ENCODE measurements around the gene SH2B3.
A peak's percentile ranks its signal among the peaks of the same experiment; 100 is the strongest.
"Not testable (repeated sequence)": the region's sequence is repeated elsewhere in the genome, so short reads cannot be mapped to it uniquely, and the experiment has no call there.

Gene SH2B3

DNA sequence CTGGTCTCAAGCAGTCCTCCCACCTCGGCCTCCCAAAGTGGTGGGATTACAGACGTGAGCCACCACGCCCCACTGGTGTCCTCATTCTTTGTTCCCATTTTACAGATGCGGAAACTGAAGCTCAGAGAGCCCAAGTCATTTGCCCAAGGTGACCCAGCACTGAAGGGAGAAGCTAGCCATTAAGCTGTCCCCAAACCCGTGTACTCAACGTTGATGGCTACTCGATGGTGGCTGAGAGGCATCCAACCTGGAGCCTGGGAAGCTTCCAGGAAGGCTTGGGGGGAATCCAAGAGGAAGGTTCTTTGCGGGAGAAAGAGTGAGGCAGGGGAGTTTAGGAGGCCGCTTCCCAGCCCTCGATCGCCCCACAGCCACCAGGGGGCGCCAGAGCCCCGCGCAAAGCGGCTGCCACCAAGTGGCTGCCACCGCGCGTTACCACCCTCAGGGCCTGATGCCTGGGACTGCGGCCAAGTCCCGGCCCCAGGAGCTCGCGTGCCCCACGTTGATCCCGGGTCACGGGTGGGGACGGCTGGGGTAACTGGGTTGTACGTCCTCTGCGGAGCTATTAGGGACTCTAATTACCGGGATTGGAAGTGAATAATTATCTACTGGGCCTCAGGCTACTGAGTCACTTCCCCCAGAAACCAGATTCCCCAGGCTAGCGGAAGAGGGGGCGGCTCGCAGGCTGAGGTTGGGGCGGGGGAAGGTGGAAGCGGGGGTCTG lies 8.8 kb upstream of the SH2B3 start:
- H3K4me3 ChIP-seq (ENCODE audit: low read depth, low read length), result peak overlapping the region; percentile 29
- TF ChIP-seq, protein P1, sequence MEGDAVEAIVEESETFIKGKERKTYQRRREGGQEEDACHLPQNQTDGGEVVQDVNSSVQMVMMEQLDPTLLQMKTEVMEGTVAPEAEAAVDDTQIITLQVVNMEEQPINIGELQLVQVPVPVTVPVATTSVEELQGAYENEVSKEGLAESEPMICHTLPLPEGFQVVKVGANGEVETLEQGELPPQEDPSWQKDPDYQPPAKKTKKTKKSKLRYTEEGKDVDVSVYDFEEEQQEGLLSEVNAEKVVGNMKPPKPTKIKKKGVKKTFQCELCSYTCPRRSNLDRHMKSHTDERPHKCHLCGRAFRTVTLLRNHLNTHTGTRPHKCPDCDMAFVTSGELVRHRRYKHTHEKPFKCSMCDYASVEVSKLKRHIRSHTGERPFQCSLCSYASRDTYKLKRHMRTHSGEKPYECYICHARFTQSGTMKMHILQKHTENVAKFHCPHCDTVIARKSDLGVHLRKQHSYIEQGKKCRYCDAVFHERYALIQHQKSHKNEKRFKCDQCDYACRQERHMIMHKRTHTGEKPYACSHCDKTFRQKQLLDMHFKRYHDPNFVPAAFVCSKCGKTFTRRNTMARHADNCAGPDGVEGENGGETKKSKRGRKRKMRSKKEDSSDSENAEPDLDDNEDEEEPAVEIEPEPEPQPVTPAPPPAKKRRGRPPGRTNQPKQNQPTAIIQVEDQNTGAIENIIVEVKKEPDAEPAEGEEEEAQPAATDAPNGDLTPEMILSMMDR (IDR thresholded peaks at IDR 0.05; ENCODE audit: low read depth, low read length), result peak; percentile 98

DNA sequence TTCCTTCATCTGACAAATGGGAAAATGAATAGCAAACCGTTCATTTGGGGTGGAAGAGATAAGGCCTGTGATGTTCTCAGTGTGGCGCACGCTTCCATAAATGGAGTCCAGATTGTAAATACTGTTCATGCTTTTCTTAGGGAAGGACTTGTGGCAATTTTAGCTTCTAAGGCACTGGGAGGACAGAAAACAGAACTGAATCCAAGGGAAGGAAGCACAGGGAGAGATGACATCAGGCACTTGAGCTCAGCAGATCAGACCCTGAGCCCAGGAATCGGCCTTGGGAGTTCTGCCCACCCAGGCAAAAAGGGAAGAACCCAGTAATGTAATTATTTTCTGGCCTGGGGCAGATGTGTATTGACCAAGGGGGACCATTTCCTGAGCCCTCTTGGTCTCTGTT lies 7.2 kb upstream of the SH2B3 start:
- TF ChIP-seq, protein P1 (IDR thresholded peaks at IDR 0.05; ENCODE audit: low read depth, low read length), result no peak
- no peak overlapping the region for H3K4me3 ChIP-seq (ENCODE audit: low read depth, low read length)

DNA sequence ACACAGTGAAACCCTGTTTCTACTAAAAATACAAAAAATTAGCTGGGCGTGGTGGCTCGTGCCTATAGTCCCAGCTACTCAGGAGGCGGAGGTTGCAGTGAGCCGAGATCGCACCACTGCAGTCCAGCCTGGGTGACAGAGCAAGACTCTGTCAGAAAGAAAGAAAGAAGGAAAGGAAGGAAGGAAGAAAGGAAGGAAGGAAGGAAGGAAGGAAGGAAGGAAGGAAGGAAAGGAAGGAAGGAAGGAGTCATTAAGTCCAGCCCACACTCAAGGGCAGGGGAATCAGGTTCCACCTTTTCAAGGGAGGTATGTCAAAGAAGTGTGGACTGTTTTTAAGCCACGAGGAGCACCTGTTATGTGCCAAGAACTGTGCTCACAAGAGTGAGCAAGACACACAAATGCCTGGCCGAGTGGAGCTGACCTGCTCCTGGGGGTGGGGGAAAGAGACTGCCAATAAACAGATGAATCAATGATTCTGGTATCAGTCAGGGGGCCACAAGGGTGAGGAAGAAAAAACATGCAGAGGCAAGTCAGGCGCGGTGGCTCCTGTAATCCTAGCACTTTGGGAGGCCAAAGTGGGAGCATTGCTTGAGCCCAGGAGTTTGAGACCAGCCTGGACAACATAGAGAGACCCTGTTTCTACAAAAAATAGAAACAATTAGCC lies 5.8 kb upstream of the SH2B3 start:
- H3K4me3 ChIP-seq (ENCODE audit: low read depth, low read length), result not testable (repeated sequence)

DNA sequence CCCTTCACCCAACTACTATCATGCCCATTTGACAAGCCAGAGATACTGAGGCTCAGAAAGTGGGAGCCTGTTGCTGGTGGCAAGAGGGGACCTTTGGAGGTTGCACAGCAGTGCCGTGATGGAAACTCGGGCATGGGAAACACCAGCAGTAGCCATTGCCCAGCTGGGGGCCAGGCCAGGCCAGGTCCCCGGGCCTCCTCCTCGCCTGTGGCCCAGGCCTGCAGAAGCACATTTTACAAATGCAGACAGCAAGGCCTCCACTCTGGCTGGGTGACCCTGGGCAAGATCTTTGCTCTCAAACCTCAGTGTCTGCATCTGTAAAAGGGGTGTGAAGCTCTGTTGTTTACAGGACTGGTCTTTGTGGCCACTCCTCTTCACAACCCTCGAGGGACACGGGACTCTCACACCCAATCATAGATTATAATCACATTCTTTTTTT lies 4.5 kb upstream of the SH2B3 start:
- H3K4me3 ChIP-seq (ENCODE audit: low read depth, low read length), result no peak overlapping the region
- TF ChIP-seq, protein P1 (IDR thresholded peaks at IDR 0.05; ENCODE audit: low read depth, low read length), result no peak

DNA sequence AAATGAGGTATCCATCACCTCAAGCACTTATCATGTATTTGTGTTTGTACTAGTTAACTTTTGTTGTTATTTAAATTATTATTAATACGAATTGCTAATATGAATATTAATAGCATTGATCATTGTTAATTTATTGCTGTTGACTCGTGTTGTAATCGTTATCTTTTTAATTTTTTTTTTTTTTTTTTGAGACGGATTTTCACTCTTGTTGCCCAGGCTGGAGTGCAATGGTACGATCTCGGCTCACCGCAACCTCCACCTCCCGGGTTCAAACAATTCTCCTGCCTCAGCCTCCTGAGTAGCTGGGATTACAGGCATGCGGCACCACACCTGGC lies 3.3 kb upstream of the SH2B3 start:
- H3K4me3 ChIP-seq (ENCODE audit: low read depth, low read length), result not testable (repeated sequence)

DNA sequence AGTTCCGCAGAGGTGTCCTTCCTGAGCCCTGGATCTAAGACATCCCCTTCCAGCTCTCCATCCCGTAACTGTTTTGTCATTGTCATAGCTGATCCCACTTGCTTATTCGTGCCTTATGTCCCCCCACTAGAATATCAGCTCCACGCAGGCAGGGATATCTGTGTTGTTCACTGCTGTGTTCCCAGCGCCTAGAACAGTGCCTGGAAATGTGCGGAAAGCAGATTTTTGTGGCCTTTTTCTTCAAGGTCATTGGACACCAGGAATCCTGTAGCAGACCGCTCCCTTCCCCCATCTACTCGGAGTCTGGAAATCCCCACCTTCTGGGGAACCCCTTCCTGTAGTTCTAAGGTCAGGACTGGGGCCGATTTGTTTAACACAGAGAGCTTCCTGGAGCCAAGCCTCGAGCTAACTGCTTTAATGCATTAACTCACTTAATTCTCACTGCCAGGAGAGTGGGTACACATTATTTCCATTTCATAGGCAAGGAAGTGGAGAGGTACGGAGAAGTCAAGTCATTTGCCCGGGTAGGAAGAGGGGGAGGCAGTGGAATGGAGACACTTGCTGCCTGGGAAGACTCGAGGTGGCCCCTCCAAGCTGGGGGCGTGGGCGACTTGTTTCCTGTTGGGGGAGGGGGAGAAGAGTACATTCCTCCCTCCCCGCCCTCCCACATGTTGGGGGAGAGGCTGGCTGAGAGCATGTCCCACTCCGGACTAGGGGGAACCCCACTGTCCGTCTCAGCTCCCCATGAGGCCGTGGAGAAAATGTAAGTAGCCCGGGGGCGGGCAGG lies 1.2 kb upstream of the SH2B3 start:
- H3K4me3 ChIP-seq (ENCODE audit: low read depth, low read length), result no peak overlapping the region
- TF ChIP-seq, protein P1 (IDR thresholded peaks at IDR 0.05; ENCODE audit: low read depth, low read length), result no peak

DNA sequence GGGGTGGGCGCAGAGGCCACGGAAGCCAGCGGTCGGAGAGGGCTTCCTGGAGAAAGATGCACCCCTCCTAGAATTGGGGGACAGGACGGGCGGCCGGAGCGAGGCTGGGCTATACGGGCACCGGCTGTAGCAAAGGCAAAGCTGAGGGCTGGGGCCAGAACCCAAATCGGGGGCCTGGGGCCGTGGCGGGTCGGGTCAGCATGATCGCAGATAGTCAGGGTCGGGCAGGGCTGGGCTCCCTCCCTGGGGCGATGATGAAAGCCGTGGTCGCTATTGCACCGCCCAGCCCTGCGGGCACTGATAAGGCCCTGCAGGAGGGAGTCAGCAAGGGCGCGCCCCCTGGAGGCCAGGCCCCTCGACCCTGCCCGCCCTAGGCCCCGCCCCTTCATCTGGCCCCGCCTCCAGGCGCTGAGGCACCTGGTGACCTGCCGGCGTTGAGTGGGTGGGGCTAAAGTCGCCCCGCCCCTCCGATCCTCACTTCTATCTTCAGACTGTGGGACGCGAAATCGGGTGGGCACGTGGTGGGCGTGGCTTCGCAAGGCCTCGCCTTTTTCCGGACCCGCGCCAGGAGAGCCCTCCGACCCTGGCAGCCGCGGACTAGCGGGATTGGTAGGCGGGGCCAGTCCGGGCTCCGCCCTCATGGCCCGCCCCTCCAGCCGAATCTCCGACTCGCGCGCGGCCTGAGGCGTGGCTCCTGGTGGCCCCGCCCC lies 419 bp upstream of the SH2B3 start:
- peak overlapping the region; percentile 89 for H3K4me3 ChIP-seq (ENCODE audit: low read depth, low read length)
- TF ChIP-seq, protein P1 (IDR thresholded peaks at IDR 0.05; ENCODE audit: low read depth, low read length), result no peak

All from WI38 (cell line).